Raji (cell line): ENCODE measurements around the gene PNPLA3.

Experiments
- POLR2A ChIP-seq: IDR thresholded peaks from 2 replicates; pipeline ENCODE4 v1.6.1; 2011; ENCODE audit warnings: low read depth, low read length, control low read depth; ENCODE audit not compliant: insufficient read depth

PNPLA3 gene

GRCh38 chr22:43885319-43885671 lies 38.3 kb upstream of the PNPLA3 start:
- TF ChIP-seq POLR2A: no peak

GRCh38 chr22:43885786-43886185 lies 37.8 kb upstream of the PNPLA3 start:
- no peak for TF ChIP-seq POLR2A

GRCh38 chr22:43886231-43886630 lies 37.4 kb upstream of the PNPLA3 start:
- no peak for TF ChIP-seq POLR2A

GRCh38 chr22:43887391-43887790 lies 36.2 kb upstream of the PNPLA3 start:
- no peak for TF ChIP-seq POLR2A

GRCh38 chr22:43888740-43889139 lies 34.9 kb upstream of the PNPLA3 start:
- TF ChIP-seq POLR2A: no peak

- no peak for TF ChIP-seq POLR2A
These were observed 34.3 kb upstream of the PNPLA3 start for GRCh38 chr22:43889201-43889859.

GRCh38 chr22:43889860-43890253 lies 33.7 kb upstream of the PNPLA3 start:
- TF ChIP-seq POLR2A: no peak

GRCh38 chr22:43890901-43891331 lies 32.7 kb upstream of the PNPLA3 start:
- TF ChIP-seq POLR2A: no peak

GRCh38 chr22:43891360-43892182 lies 32.0 kb upstream of the PNPLA3 start, which contains the start of gene PNPLA5:
Gene PNPLA5, minus strand, starts transcription at chr22:43892013. Its CDS starts 133 bp downstream, at chr22:43891880.
- no peak for TF ChIP-seq POLR2A

- no peak for TF ChIP-seq POLR2A
These were observed 31.3 kb upstream of the PNPLA3 start for GRCh38 chr22:43892183-43892894.

GRCh38 chr22:43893266-43893665 lies 30.3 kb upstream of the PNPLA3 start:
- TF ChIP-seq POLR2A: no peak

- TF ChIP-seq POLR2A: no peak
These were observed 29.5 kb upstream of the PNPLA3 start for GRCh38 chr22:43894122-43894521.

GRCh38 chr22:43895986-43896645 lies 27.5 kb upstream of the PNPLA3 start:
- TF ChIP-seq POLR2A: no peak

GRCh38 chr22:43897751-43898261 lies 25.8 kb upstream of the PNPLA3 start:
- no peak for TF ChIP-seq POLR2A

GRCh38 chr22:43900206-43900605 lies 23.4 kb upstream of the PNPLA3 start:
- no peak for TF ChIP-seq POLR2A

GRCh38 chr22:43901976-43902643 lies 21.5 kb upstream of the PNPLA3 start:
- TF ChIP-seq POLR2A: no peak
